ENCODE results near the gene HTR4.
A peak's percentile ranks its signal among the peaks of the same experiment; 100 is the strongest.

HTR4 gene

GRCh38 chr5:148697180-148697808, 43.0 kb upstream of the HTR4 start:
- no peak overlapping the region for H3K4me3 ChIP-seq (ENCODE audit: low read depth, low read length)
- H3K9me3 ChIP-seq (ENCODE audit: insufficient read depth, low read depth, low read length), result no peaks in the 10 kb centered on the region
- DNase-seq, result peak in 1 of 2 donors; percentile 2
- no peak overlapping the region for H2BK120ac ChIP-seq (ENCODE audit: insufficient read depth, low read length, poor library complexity)
- no peak overlapping the region for H2BK5ac ChIP-seq (ENCODE audit: low read depth, low read length, poor library complexity)
- H3K4me2 ChIP-seq (ENCODE audit: low read length), result no peak overlapping the region
- H3K14ac ChIP-seq (ENCODE audit: low read length), result no peak overlapping the region
- no peaks in the 10 kb centered on the region for H3K79me1 ChIP-seq (ENCODE audit: low read length)
- no peak overlapping the region for H3K18ac ChIP-seq (ENCODE audit: low read length)
- no peaks in the 10 kb centered on the region for H3K79me2 ChIP-seq (ENCODE audit: control insufficient read depth, insufficient read depth, low read length, poor library complexity)
- H2BK12ac ChIP-seq (ENCODE audit: low read length), result no peak overlapping the region
- no peaks in the 10 kb centered on the region for H3K4me1 ChIP-seq (ENCODE audit: control insufficient read depth in 1 of 2, insufficient read depth in 2 of 2, low read length in 2 of 2)
- H3K9ac ChIP-seq (ENCODE audit: low read length), result no peak overlapping the region
- H2AFZ ChIP-seq (ENCODE audit: insufficient read depth, low read length, poor library complexity), result no peak overlapping the region
- H3K23ac ChIP-seq (ENCODE audit: low read length), result no peak overlapping the region
- H3K27me3 ChIP-seq (ENCODE audit: insufficient read depth, low read length), result no peaks in the 10 kb centered on the region
- no peak overlapping the region for H2AK5ac ChIP-seq (ENCODE audit: low read length)
- no CpG with 5 or more reads among the region's 6 CpGs for whole genome bisulfite sequencing (ENCODE audit: extremely low coverage, insufficient coverage, insufficient read length)
- H3K27ac ChIP-seq (ENCODE audit: low read depth, low read length), result no peak overlapping the region
- H3K36me3 ChIP-seq (ENCODE audit: control insufficient read depth in 1 of 2, insufficient read depth in 2 of 2, low read length in 2 of 2), result no peaks in the 10 kb centered on the region
- no peak overlapping the region for H4K12ac ChIP-seq (ENCODE audit: low read depth, low read length)
- H4K91ac ChIP-seq (ENCODE audit: low read depth, low read length), result no peak overlapping the region
- no peak overlapping the region for H4K8ac ChIP-seq (ENCODE audit: low read depth, low read length)
- H3K4ac ChIP-seq (ENCODE audit: low read depth, low read length), result no peak overlapping the region

GRCh38 chr5:148696187-148697036, 42.1 kb upstream of the HTR4 start:
- no peaks in the 10 kb centered on the region for H3K4me1 ChIP-seq (ENCODE audit: control insufficient read depth in 1 of 2, insufficient read depth in 2 of 2, low read length in 2 of 2)
- no peak overlapping the region for H2BK12ac ChIP-seq (ENCODE audit: low read length)
- H4K8ac ChIP-seq (ENCODE audit: low read depth, low read length), result no peak overlapping the region
- H4K91ac ChIP-seq (ENCODE audit: low read depth, low read length), result no peak overlapping the region
- no peak overlapping the region for H3K9ac ChIP-seq (ENCODE audit: low read length)
- H3K14ac ChIP-seq (ENCODE audit: low read length), result no peak overlapping the region
- H3K18ac ChIP-seq (ENCODE audit: low read length), result no peak overlapping the region
- H3K23ac ChIP-seq (ENCODE audit: low read length), result no peak overlapping the region
- WGBS (ENCODE audit: extremely low coverage, insufficient coverage, insufficient read length), result no CpG with 5 or more reads among the region's 3 CpGs
- no peak overlapping the region for H4K12ac ChIP-seq (ENCODE audit: low read depth, low read length)
- H3K27ac ChIP-seq (ENCODE audit: low read depth, low read length), result no peak overlapping the region
- no peak overlapping the region for H3K4ac ChIP-seq (ENCODE audit: low read depth, low read length)
- no peak overlapping the region for H2AK5ac ChIP-seq (ENCODE audit: low read length)
- no peak overlapping the region for H2BK120ac ChIP-seq (ENCODE audit: insufficient read depth, low read length, poor library complexity)
- no peaks in the 10 kb centered on the region for H3K27me3 ChIP-seq (ENCODE audit: insufficient read depth, low read length)
- DNase-seq, result no peak
- no peaks in the 10 kb centered on the region for H3K79me2 ChIP-seq (ENCODE audit: control insufficient read depth, insufficient read depth, low read length, poor library complexity)
- no peak overlapping the region for H2AFZ ChIP-seq (ENCODE audit: insufficient read depth, low read length, poor library complexity)
- no peaks in the 10 kb centered on the region for H3K9me3 ChIP-seq (ENCODE audit: insufficient read depth, low read depth, low read length)
- no peak overlapping the region for H3K4me2 ChIP-seq (ENCODE audit: low read length)
- no peaks in the 10 kb centered on the region for H3K79me1 ChIP-seq (ENCODE audit: low read length)
- no peaks in the 10 kb centered on the region for H3K36me3 ChIP-seq (ENCODE audit: control insufficient read depth in 1 of 2, insufficient read depth in 2 of 2, low read length in 2 of 2)
- no peak overlapping the region for H3K4me3 ChIP-seq (ENCODE audit: low read depth, low read length)
- H2BK5ac ChIP-seq (ENCODE audit: low read depth, low read length, poor library complexity), result no peak overlapping the region

- no peaks in the 10 kb centered on the region for H3K36me3 ChIP-seq (ENCODE audit: control insufficient read depth in 1 of 2, insufficient read depth in 2 of 2, low read length in 2 of 2)
- no peak overlapping the region for H2AK5ac ChIP-seq (ENCODE audit: low read length)
- H3K79me2 ChIP-seq (ENCODE audit: control insufficient read depth, insufficient read depth, low read length, poor library complexity), result no peaks in the 10 kb centered on the region
- no peak overlapping the region for H2AFZ ChIP-seq (ENCODE audit: insufficient read depth, low read length, poor library complexity)
- no peak overlapping the region for H4K12ac ChIP-seq (ENCODE audit: low read depth, low read length)
- H3K27me3 ChIP-seq (ENCODE audit: insufficient read depth, low read length), result no peaks in the 10 kb centered on the region
- no peak overlapping the region for H3K14ac ChIP-seq (ENCODE audit: low read length)
- no peak overlapping the region for H3K23ac ChIP-seq (ENCODE audit: low read length)
- no peak for DNase-seq
- no peak overlapping the region for H3K18ac ChIP-seq (ENCODE audit: low read length)
- no peak overlapping the region for H2BK5ac ChIP-seq (ENCODE audit: low read depth, low read length, poor library complexity)
- no peak overlapping the region for H2BK12ac ChIP-seq (ENCODE audit: low read length)
- H3K79me1 ChIP-seq (ENCODE audit: low read length), result no peaks in the 10 kb centered on the region
- H4K91ac ChIP-seq (ENCODE audit: low read depth, low read length), result no peak overlapping the region
- H3K9me3 ChIP-seq (ENCODE audit: insufficient read depth, low read depth, low read length), result no peaks in the 10 kb centered on the region
- no peak overlapping the region for H3K4me3 ChIP-seq (ENCODE audit: low read depth, low read length)
- no peak overlapping the region for H2BK120ac ChIP-seq (ENCODE audit: insufficient read depth, low read length, poor library complexity)
- no peak overlapping the region for H3K27ac ChIP-seq (ENCODE audit: low read depth, low read length)
- no peak overlapping the region for H3K9ac ChIP-seq (ENCODE audit: low read length)
- no peaks in the 10 kb centered on the region for H3K4me1 ChIP-seq (ENCODE audit: control insufficient read depth in 1 of 2, insufficient read depth in 2 of 2, low read length in 2 of 2)
- WGBS (ENCODE audit: extremely low coverage, insufficient coverage, insufficient read length), result no CpG with 5 or more reads among the region's 1 CpG
- no peak overlapping the region for H3K4ac ChIP-seq (ENCODE audit: low read depth, low read length)
- no peak overlapping the region for H4K8ac ChIP-seq (ENCODE audit: low read depth, low read length)
- H3K4me2 ChIP-seq (ENCODE audit: low read length), result no peak overlapping the region
Observed at GRCh38 chr5:148690945-148691344, 36.6 kb upstream of the HTR4 start.

GRCh38 chr5:148688787-148689186, 34.5 kb upstream of the HTR4 start:
- no peaks in the 10 kb centered on the region for H3K36me3 ChIP-seq (ENCODE audit: control insufficient read depth in 1 of 2, insufficient read depth in 2 of 2, low read length in 2 of 2)
- H3K14ac ChIP-seq (ENCODE audit: low read length), result no peak overlapping the region
- no peak overlapping the region for H3K4me2 ChIP-seq (ENCODE audit: low read length)
- H3K4me1 ChIP-seq (ENCODE audit: control insufficient read depth in 1 of 2, insufficient read depth in 2 of 2, low read length in 2 of 2), result no peaks in the 10 kb centered on the region
- H3K79me2 ChIP-seq (ENCODE audit: control insufficient read depth, insufficient read depth, low read length, poor library complexity), result no peaks in the 10 kb centered on the region
- H2BK12ac ChIP-seq (ENCODE audit: low read length), result no peak overlapping the region
- H2BK120ac ChIP-seq (ENCODE audit: insufficient read depth, low read length, poor library complexity), result no peak overlapping the region
- H2AK5ac ChIP-seq (ENCODE audit: low read length), result no peak overlapping the region
- H2AFZ ChIP-seq (ENCODE audit: insufficient read depth, low read length, poor library complexity), result no peak overlapping the region
- no peaks in the 10 kb centered on the region for H3K79me1 ChIP-seq (ENCODE audit: low read length)
- no peaks in the 10 kb centered on the region for H3K9me3 ChIP-seq (ENCODE audit: insufficient read depth, low read depth, low read length)
- H3K27me3 ChIP-seq (ENCODE audit: insufficient read depth, low read length), result no peaks in the 10 kb centered on the region
- no peak overlapping the region for H2BK5ac ChIP-seq (ENCODE audit: low read depth, low read length, poor library complexity)
- no peak overlapping the region for H3K27ac ChIP-seq (ENCODE audit: low read depth, low read length)
- no peak overlapping the region for H3K4ac ChIP-seq (ENCODE audit: low read depth, low read length)
- H3K9ac ChIP-seq (ENCODE audit: low read length), result no peak overlapping the region
- no peak overlapping the region for H3K18ac ChIP-seq (ENCODE audit: low read length)
- DNase-seq, result peak in 1 of 2 donors; percentile 7
- H3K4me3 ChIP-seq (ENCODE audit: low read depth, low read length), result no peak overlapping the region
- H3K23ac ChIP-seq (ENCODE audit: low read length), result no peak overlapping the region
- H4K8ac ChIP-seq (ENCODE audit: low read depth, low read length), result no peak overlapping the region
- no peak overlapping the region for H4K12ac ChIP-seq (ENCODE audit: low read depth, low read length)
- no peak overlapping the region for H4K91ac ChIP-seq (ENCODE audit: low read depth, low read length)

All from trophoblast cell (in vitro differentiated cells and primary cell).